Activated naive CD4-positive, alpha-beta T cell treated with anti-CD3 and anti-CD28 coated beads for 36 hours (primary cell): ENCODE data around the gene SERPINA12. TPM values are rescaled to one million over a fixed set of nuclear protein-coding genes. Genes with fewer than 3 reads are reported as not detected.

Source experiments
- CTCF ChIA-PET: fragments of 350-600 bp; sonication (Branson Sonifier 250); formaldehyde crosslinking; loops from one replicate; lab custom pipeline; 2021; ENCODE audit warnings: antibody characterized with exemption; lab: Charles Lee
- DNase-seq: peaks from one replicate; pipeline ENCODE4 v3.0.0-alpha.2; 2020
- H3K27ac Mint-ChIP-seq: one replicate; pipeline ENCODE4 v1.8.0; 2021; ENCODE audit warnings: mild to moderate bottlenecking, mixed read lengths
- H3K27me3 Mint-ChIP-seq: one replicate; pipeline ENCODE4 v1.8.0; 2021; ENCODE audit warnings: low read depth, mixed read lengths
- H3K36me3 Mint-ChIP-seq: one replicate; pipeline ENCODE4 v1.8.0; 2021; ENCODE audit warnings: low read depth, mixed read lengths
- H3K4me1 Mint-ChIP-seq: one replicate; pipeline ENCODE4 v1.8.0; 2021; ENCODE audit warnings: low read depth, mixed read lengths
- H3K4me3 Mint-ChIP-seq: one replicate; pipeline ENCODE4 v1.8.0; 2021; ENCODE audit warnings: mild to moderate bottlenecking, moderate library complexity, mixed read lengths
- H3K9me3 Mint-ChIP-seq: one replicate; pipeline ENCODE4 v1.8.0; 2021; ENCODE audit warnings: mixed read lengths
- intact Hi-C: fragments of 100-400 bp; cut with micrococcal nuclease; formaldehyde crosslinking; loops from one replicate; pipeline ENCODE4 v1.15.1; 2023
- total RNA-seq, 2 experiments: library from RNA; stranded (reverse); gene quantifications; one replicate each; pipeline ENCODE4 v1.2.3, GENCODE V29; 2021

SERPINA12 gene
- total RNA-seq, 2 experiments from 2014 or later, result not detected

- H3K36me3 Mint-ChIP-seq, result no peaks in the 10 kb centered on the region
Observed at GRCh38 chr14:94467728-94468520, 41.3 kb downstream of the SERPINA12 start.

GRCh38 chr14:94466706-94467370 lies 42.4 kb downstream of the SERPINA12 start:
- intact Hi-C loops, result no loop called here
- H3K27me3 Mint-ChIP-seq, result peaks cover 4% of the 10 kb centered on the region
- no peaks in the 10 kb centered on the region for H3K36me3 Mint-ChIP-seq
- H3K27ac Mint-ChIP-seq, result no peak overlapping the region
- H3K9me3 Mint-ChIP-seq, result peaks cover 13% of the 10 kb centered on the region
- CTCF ChIA-PET, result interaction anchor here (1.0 kb wide), 1 partner anchor 14 kb away, joined by 3 read pairs; no protein-coding TSS in a partner anchor
- no peaks in the 10 kb centered on the region for H3K4me1 Mint-ChIP-seq
- no peak overlapping the region for H3K4me3 Mint-ChIP-seq
- DNase-seq, result no peak

More at GRCh38 chr14:94467728-94468520, 41.3 kb downstream of the SERPINA12 start:
- no peak overlapping the region for H3K27ac Mint-ChIP-seq
- DNase-seq, result no peak
- peaks cover 13% of the 10 kb centered on the region for H3K9me3 Mint-ChIP-seq
- intact Hi-C loops, result no loop called here
- H3K4me3 Mint-ChIP-seq, result no peak overlapping the region
- no peaks in the 10 kb centered on the region for H3K4me1 Mint-ChIP-seq
- H3K27me3 Mint-ChIP-seq, result peaks cover 7% of the 10 kb centered on the region
- CTCF ChIA-PET, result no interaction called here

GRCh38 chr14:94465042-94465441 lies 44.2 kb downstream of the SERPINA12 start:
- no peak for DNase-seq
- Mint-ChIP-seq H3K4me3 (no peak overlapping the region), H3K27me3 (peaks cover 5% of the 10 kb centered on the region), H3K27ac (no peak overlapping the region), H3K9me3 (peaks cover 13% of the 10 kb centered on the region), H3K4me1 (no peaks in the 10 kb centered on the region), H3K36me3 (no peaks in the 10 kb centered on the region)
- CTCF ChIA-PET, result interaction anchor here (1.0 kb wide), 1 partner anchor 21 kb away, joined by 3 read pairs; no protein-coding TSS in a partner anchor
- intact Hi-C loops, result no loop called here

- no peaks in the 10 kb centered on the region for H3K36me3 Mint-ChIP-seq
- H3K4me1 Mint-ChIP-seq, result no peaks in the 10 kb centered on the region
- peaks cover 13% of the 10 kb centered on the region for H3K9me3 Mint-ChIP-seq
- intact Hi-C loops, result no loop called here
- CTCF ChIA-PET, result no interaction called here
- H3K27me3 Mint-ChIP-seq, result peaks cover 5% of the 10 kb centered on the region
- no peak overlapping the region for H3K27ac Mint-ChIP-seq
- H3K4me3 Mint-ChIP-seq, result no peak overlapping the region
- no peak for DNase-seq
Observed at GRCh38 chr14:94464290-94464689, 45.0 kb downstream of the SERPINA12 start.

- intact Hi-C loops, result no loop called here
- no peaks in the 10 kb centered on the region for H3K36me3 Mint-ChIP-seq
- no peak overlapping the region for H3K4me3 Mint-ChIP-seq
- DNase-seq, result no peak
- CTCF ChIA-PET, result no interaction called here
- H3K9me3 Mint-ChIP-seq, result peaks cover 13% of the 10 kb centered on the region
- peaks cover 5% of the 10 kb centered on the region for H3K27me3 Mint-ChIP-seq
- H3K4me1 Mint-ChIP-seq, result no peaks in the 10 kb centered on the region
- no peak overlapping the region for H3K27ac Mint-ChIP-seq
Observed at GRCh38 chr14:94462763-94463572, 46.3 kb downstream of the SERPINA12 start.

GRCh38 chr14:94462219-94462551 lies 47.1 kb downstream of the SERPINA12 start:
- intact Hi-C loops, result no loop called here

GRCh38 chr14:94461526-94462218 lies 47.6 kb downstream of the SERPINA12 start:
- Mint-ChIP-seq H3K27me3 (peaks cover 5% of the 10 kb centered on the region), H3K27ac (no peak overlapping the region), H3K4me1 (no peaks in the 10 kb centered on the region), H3K4me3 (no peak overlapping the region), H3K36me3 (no peaks in the 10 kb centered on the region), H3K9me3 (peaks cover 13% of the 10 kb centered on the region)
- CTCF ChIA-PET, result no interaction called here
- intact Hi-C loops, result no loop called here
- no peak for DNase-seq

More at GRCh38 chr14:94462219-94462551, 47.1 kb downstream of the SERPINA12 start:
- Mint-ChIP-seq H3K27ac (no peak overlapping the region), H3K4me1 (no peaks in the 10 kb centered on the region), H3K4me3 (no peak overlapping the region), H3K9me3 (peaks cover 13% of the 10 kb centered on the region), H3K27me3 (peaks cover 5% of the 10 kb centered on the region), H3K36me3 (no peaks in the 10 kb centered on the region)
- no peak for DNase-seq
- CTCF ChIA-PET, result no interaction called here

- Mint-ChIP-seq H3K27me3 (peaks cover 7% of the 10 kb centered on the region), H3K4me1 (no peaks in the 10 kb centered on the region), H3K9me3 (peaks cover 7% of the 10 kb centered on the region), H3K36me3 (no peaks in the 10 kb centered on the region), H3K4me3 (no peak overlapping the region), H3K27ac (no peak overlapping the region)
- CTCF ChIA-PET, result no interaction called here
- no peak for DNase-seq
- intact Hi-C loops, result no loop called here
Observed at GRCh38 chr14:94460631-94461416, 48.4 kb downstream of the SERPINA12 start.

GRCh38 chr14:94458558-94459205 lies 50.6 kb downstream of the SERPINA12 start:
- H3K9me3 Mint-ChIP-seq, result no peaks in the 10 kb centered on the region
- CTCF ChIA-PET, result interaction anchor here (2.3 kb wide), 1 partner anchor 28 kb away, joined by 7 read pairs; no protein-coding TSS in a partner anchor
- peaks cover 17% of the 10 kb centered on the region for H3K27me3 Mint-ChIP-seq
- intact Hi-C loops, result no loop called here
- no peak overlapping the region for H3K4me3 Mint-ChIP-seq
- H3K36me3 Mint-ChIP-seq, result no peaks in the 10 kb centered on the region
- no peak overlapping the region for H3K27ac Mint-ChIP-seq
- H3K4me1 Mint-ChIP-seq, result no peaks in the 10 kb centered on the region
- no peak for DNase-seq

GRCh38 chr14:94458096-94458495 lies 51.2 kb downstream of the SERPINA12 start:
- H3K4me1 Mint-ChIP-seq, result no peaks in the 10 kb centered on the region
- H3K9me3 Mint-ChIP-seq, result no peaks in the 10 kb centered on the region
- peaks cover 22% of the 10 kb centered on the region for H3K27me3 Mint-ChIP-seq
- CTCF ChIA-PET, result interaction anchor here (2.3 kb wide), 1 partner anchor 28 kb away, joined by 7 read pairs; no protein-coding TSS in a partner anchor
- intact Hi-C loops, result no loop called here
- H3K4me3 Mint-ChIP-seq, result no peak overlapping the region
- DNase-seq, result no peak
- H3K27ac Mint-ChIP-seq, result no peak overlapping the region
- no peaks in the 10 kb centered on the region for H3K36me3 Mint-ChIP-seq

GRCh38 chr14:94455928-94456327 lies 53.3 kb downstream of the SERPINA12 start:
- H3K9me3 Mint-ChIP-seq, result no peaks in the 10 kb centered on the region
- H3K4me3 Mint-ChIP-seq, result no peak overlapping the region

More at GRCh38 chr14:94455928-94456327, 53.3 kb downstream of the SERPINA12 start:
- Mint-ChIP-seq H3K4me1 (no peaks in the 10 kb centered on the region), H3K27ac (no peak overlapping the region), H3K36me3 (no peaks in the 10 kb centered on the region), H3K27me3 (peaks cover 24% of the 10 kb centered on the region)
- intact Hi-C loops, result no loop called here
- DNase-seq, result no peak
- CTCF ChIA-PET, result no interaction called here
